Adrenal gland (tissue), 12 donors: ENCODE results near the gene CAPN8. TPM values are rescaled to one million over a fixed set of nuclear protein-coding genes. Genes with fewer than 3 reads are reported as not detected.

ENCODE experiments used
- DNase-seq, 7 donors: peaks; one replicate each; pipeline ENCODE4 v3.0.0-alpha.2; 2019 to 2020
- H3K27ac ChIP-seq, 5 donors: fragments of 200-600 bp; sonication (generic) in 4 of 5; 1 replicate in 3 of 5; 2 replicates in 2 of 5; pipeline versions ENCODE4 v1.5.1 to v1.8.0; 2016 to 2020; ENCODE audit warnings: mild to moderate bottlenecking in 1 of 5
- H3K27me3 ChIP-seq: fragments of 200-600 bp; 2 replicates; pipeline ENCODE4 v1.8.0; 2021
- H3K36me3 ChIP-seq, 2 donors: fragments of 200-600 bp; replicated peaks in 1 of 2; 1 replicate in 1 of 2; 2 replicates in 1 of 2; pipeline versions ENCODE4 v1.5.1 to v1.8.0; 2018 to 2022
- H3K4me1 ChIP-seq, 2 donors: fragments of 200-600 bp; replicated peaks in 1 of 2; 1 replicate in 1 of 2; 2 replicates in 1 of 2; pipeline versions ENCODE4 v1.5.1 to v1.8.0; 2018 to 2021
- H3K4me3 ChIP-seq, 4 donors: fragments of 200-600 bp; sonication (generic) in 3 of 4; one replicate each; pipeline ENCODE4 v1.5.1; 2016 to 2018
- H3K9me3 ChIP-seq, 3 donors: fragments of 200-600 bp; sonication (generic) in 1 of 3; replicated peaks in 1 of 3; 1 replicate in 2 of 3; 2 replicates in 1 of 3; pipeline versions ENCODE4 v1.5.1 to v1.8.0; 2016 to 2021
- POLR2A ChIP-seq, 2 donors: fragments of 450-650 bp; IDR thresholded peaks; one replicate each; pipeline ENCODE4 v1.6.1; 2017; ENCODE audit warnings: antibody characterized with exemption in 2 of 2, mild to moderate bottlenecking in 2 of 2, moderate library complexity in 1 of 2
- WGBS, 4 donors: extraction: QIAGEN DNeasy Blood & Tissue Kit in 2 of 4; methylation state at CpG; one replicate each; pipeline versions ENCODE4 v1.1.5 to v1.1.7; 2013 to 2017; 5-methylcytosine and 5-hydroxymethylcytosine counted together
- intact Hi-C, 2 donors: fragments of 100-400 bp; cut with DNase I; formaldehyde crosslinking; loops; one replicate each; pipeline versions ENCODE4 v1.14.1 to v1.15.0; 2022 to 2023
- polyA plus RNA-seq, 3 donors: library from polyadenylated mRNA; stranded (reverse); fragments of 200-250 nt in 2 of 3; fragments of 350-450 nt in 1 of 3; fragmentation: Illumina TruSeq in 1 of 3; extraction: RNeasy Lipid Tissue Mini Kit (QIAGEN cat#74804) in 1 of 3; gene quantifications; one replicate each; pipeline ENCODE4 v1.2.3, GENCODE V29; 2013 to 2014
- total RNA-seq, 9 donors: library from RNA; depleted of rRNA in 4 of 9; stranded (reverse); fragments of >200 nt in 4 of 9; fragments of 120-200 nt in 1 of 9; fragmentation: NEBNext Ultra II Directional in 1 of 9; extraction: Animal tissue kit (Norgen Biotek cat#: 25700) in 1 of 9; gene quantifications; one replicate each; pipeline versions ENCODE4 v1.1.0 to v1.2.4, GENCODE V29; 2013 to 2023
- TF ChIP-seq, protein P1 (sequence below), 6 experiments: fragments of 450-650 bp in 4 of 6; fragments of 200-600 bp in 2 of 6; sonication (generic) in 1 of 6; IDR thresholded peaks; 1 replicate in 5 of 6; 2 replicates in 1 of 6; pipeline versions ENCODE4 v1.5.1 to v1.8.0; 2016 to 2021; ENCODE audit warnings: antibody characterized with exemption in 6 of 6, mild to moderate bottlenecking in 2 of 6, moderate library complexity in 1 of 6
- donor health status: healthy with polysubstance abuse.
- donor health status: Bipolar disorder and iron deficiency.
- donor health status: DM: yes; HTN: yes; CAD: no.
- donor health status: DM: no; HTN: no; CAD: no.
- donor health status: DM: no; HTN: no; CAD: no.
- donor health status: DM: yes; HTN: yes; CAD: no.

The CAPN8 gene
- total and polyA plus RNA-seq, 12 donors = 0.14 to 1.7 (median 0.79) TPM; not detected in 4

DNA sequence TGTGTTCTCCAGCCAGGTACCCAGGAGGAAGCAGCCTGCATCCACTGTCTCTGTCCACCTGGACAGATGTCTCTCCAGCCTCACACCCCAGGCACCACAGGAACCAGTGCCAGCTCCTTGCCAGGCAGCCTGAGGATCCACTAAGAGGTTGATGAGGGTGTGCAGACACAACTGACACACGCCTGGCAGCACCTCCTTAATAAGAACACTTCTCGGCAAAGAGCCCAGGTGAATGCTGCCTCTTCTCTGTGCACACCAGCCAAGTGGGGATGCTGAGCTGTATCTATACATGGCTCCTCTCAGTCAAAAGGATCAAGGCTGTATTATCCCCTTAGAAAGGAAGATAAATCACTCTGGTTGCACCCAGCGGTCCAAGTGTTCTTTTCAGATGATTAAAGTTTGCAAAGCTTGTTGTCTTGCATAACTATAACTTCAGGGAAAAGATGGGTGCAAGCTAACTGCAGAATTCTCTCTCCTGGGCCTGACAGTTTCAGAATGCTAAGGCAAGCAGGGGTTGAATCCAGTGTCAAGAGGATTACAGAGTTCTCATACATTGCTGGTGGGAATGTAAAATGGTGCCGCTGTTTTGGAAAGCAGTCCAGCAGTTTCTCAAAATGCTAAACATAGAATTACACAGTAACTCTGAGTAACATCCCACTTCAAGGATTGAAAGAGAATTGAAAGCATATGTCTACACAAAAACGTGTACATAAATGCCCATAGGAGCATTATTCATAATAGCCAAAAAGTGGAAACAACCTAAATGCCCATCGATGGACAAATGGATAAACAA lies 3.7 kb upstream of the CAPN8 start:
- Histone ChIP-seq H3K27ac (no peak overlapping the region), H3K4me3 (no peak overlapping the region), H3K9me3 (peaks cover 0 to under 1% (median 0%) of the 10 kb centered on the region in 3 donors), H3K36me3 (no peaks in the 10 kb centered on the region), H3K4me1 (no peaks in the 10 kb centered on the region), H3K27me3 (no peaks in the 10 kb centered on the region)
- intact Hi-C loops = no loop called here
- no peak for TF ChIP-seq POLR2A (IDR thresholded peaks at IDR 0.05)
- TF ChIP-seq, protein P1, sequence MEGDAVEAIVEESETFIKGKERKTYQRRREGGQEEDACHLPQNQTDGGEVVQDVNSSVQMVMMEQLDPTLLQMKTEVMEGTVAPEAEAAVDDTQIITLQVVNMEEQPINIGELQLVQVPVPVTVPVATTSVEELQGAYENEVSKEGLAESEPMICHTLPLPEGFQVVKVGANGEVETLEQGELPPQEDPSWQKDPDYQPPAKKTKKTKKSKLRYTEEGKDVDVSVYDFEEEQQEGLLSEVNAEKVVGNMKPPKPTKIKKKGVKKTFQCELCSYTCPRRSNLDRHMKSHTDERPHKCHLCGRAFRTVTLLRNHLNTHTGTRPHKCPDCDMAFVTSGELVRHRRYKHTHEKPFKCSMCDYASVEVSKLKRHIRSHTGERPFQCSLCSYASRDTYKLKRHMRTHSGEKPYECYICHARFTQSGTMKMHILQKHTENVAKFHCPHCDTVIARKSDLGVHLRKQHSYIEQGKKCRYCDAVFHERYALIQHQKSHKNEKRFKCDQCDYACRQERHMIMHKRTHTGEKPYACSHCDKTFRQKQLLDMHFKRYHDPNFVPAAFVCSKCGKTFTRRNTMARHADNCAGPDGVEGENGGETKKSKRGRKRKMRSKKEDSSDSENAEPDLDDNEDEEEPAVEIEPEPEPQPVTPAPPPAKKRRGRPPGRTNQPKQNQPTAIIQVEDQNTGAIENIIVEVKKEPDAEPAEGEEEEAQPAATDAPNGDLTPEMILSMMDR (IDR thresholded peaks at IDR 0.05) = no peak
- DNase-seq = no peak
- WGBS, 4 donors = 68 to 83% (median 79%) methylated on average over 4 to 6 of the region's 6 CpGs

DNA sequence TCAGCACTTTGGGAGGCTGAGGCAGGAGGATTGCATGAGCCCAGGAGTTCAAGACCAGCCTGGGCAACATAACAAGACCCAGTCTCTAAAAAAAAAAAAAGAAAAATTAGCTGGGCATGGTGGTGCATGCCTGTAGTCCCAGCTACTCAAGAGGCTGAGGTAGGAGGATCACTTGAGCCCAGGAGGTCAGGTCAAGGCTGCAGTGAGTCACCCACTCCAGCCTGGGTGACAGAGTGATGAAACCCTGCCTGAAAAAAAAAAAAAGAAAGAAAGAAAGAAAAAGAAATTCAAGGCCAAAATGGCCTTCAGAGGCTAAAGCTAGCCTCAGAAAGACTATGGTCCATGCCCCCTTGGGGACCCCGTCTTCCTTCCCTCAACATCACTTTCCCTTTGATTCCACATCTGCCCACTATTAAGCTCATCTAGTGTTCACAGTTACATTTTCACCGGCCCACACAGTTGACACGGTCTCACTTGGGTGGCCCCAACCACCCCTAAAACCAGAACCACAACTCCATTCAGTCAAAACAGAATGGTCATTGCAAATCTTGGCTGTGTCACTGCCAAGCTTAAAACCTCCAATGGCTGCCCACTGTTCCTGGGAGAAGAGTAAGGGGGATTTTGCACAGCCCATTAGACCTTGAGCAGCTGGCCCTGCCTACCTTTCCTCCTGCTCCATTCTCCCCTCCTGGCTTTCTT lies 2.1 kb upstream of the CAPN8 start:
- WGBS, 4 donors = 84 to 97% (median 88%) methylated on average over 3 of the region's 3 CpGs

DNA sequence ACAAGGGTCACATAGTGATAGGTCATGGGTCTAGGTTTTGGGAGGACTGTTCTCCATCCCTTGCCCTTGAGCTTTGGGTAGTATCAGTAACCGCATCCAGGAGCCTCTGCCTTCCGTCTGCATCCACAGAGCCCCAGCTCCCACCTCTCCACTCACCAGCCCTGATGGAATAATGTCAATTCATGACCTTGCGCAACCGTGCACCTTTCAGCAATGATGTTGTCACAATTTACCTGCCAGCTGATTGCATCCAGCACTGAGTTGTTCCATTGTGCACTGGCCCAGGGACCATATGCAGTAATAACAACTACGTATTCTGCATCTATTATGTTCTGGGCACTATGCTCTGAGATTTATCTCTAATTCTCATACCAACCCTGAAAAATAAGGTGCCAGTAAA lies 1.4 kb downstream of the CAPN8 start:
- no peaks in the 10 kb centered on the region for H3K4me1 ChIP-seq
- 71 to 80% (median 78%) methylated on average over 5 of the region's 5 CpGs for WGBS, 4 donors
- no peaks in the 10 kb centered on the region for H3K27me3 ChIP-seq
- H3K4me3 ChIP-seq = no peak overlapping the region
- intact Hi-C loops = no loop called here
- H3K36me3 ChIP-seq = no peaks in the 10 kb centered on the region
- TF ChIP-seq POLR2A (IDR thresholded peaks at IDR 0.05) = no peak
- TF ChIP-seq, protein P1 (IDR thresholded peaks at IDR 0.05) = no peak
- no peak overlapping the region for H3K27ac ChIP-seq
- no peaks in the 10 kb centered on the region for H3K9me3 ChIP-seq
- DNase-seq = no peak

More for the DNA sequence above, 2.1 kb upstream of the CAPN8 start:
- no peaks in the 10 kb centered on the region for H3K27me3 ChIP-seq
- H3K36me3 ChIP-seq = no peaks in the 10 kb centered on the region
- no peaks in the 10 kb centered on the region for H3K9me3 ChIP-seq
- DNase-seq = peak in 1 of 7 donors; percentile 32
- H3K4me3 ChIP-seq = no peak overlapping the region
- H3K27ac ChIP-seq = no peak overlapping the region
- H3K4me1 ChIP-seq = no peaks in the 10 kb centered on the region
- intact Hi-C loops = no loop called here
- TF ChIP-seq POLR2A (IDR thresholded peaks at IDR 0.05) = no peak
- TF ChIP-seq, protein P1 (IDR thresholded peaks at IDR 0.05) = no peak

DNA sequence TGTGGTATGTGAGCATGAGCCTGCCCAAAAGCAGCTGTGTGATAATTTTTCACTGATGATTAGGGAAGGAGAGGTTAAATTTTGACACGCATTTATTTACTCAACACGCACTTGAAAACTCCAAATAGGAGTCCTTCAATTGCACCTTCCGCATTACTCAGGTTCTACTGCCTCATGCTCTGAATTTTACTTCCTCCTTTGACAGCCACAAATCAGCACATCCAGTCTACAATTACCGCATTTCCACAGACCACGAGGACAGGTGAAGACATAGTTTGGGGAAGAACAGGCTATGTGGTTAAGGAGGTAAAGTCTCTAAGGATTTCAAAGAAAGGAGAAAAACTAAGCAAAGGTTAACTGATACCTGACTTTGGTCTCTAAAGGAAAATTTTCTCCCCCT lies 2.6 kb downstream of the CAPN8 start:
- WGBS, 4 donors = 58 to 69% (median 64%) methylated on average over 5 of the region's 5 CpGs
- H3K9me3 ChIP-seq = no peaks in the 10 kb centered on the region
- H3K27ac ChIP-seq = no peak overlapping the region
- no peak for TF ChIP-seq POLR2A (IDR thresholded peaks at IDR 0.05)
- TF ChIP-seq, protein P1 (IDR thresholded peaks at IDR 0.05) = no peak
- no peaks in the 10 kb centered on the region for H3K36me3 ChIP-seq
- H3K4me1 ChIP-seq = no peaks in the 10 kb centered on the region
- intact Hi-C loops = no loop called here
- DNase-seq = no peak
- no peak overlapping the region for H3K4me3 ChIP-seq
- no peaks in the 10 kb centered on the region for H3K27me3 ChIP-seq
